Neural cell (in vitro differentiated cells): ENCODE data around the gene SLC24A2. TPM values are rescaled to one million over a fixed set of nuclear protein-coding genes. Genes with fewer than 3 reads are reported as not detected.

Experiments used
- H2AFZ ChIP-seq: fragments of 200-600, 300-800 bp; sonication (generic), shearing (Covaris generic); 2 replicates; pipeline ENCODE4 v1.6.0; 2014; ENCODE audit warnings: low read depth, mild to moderate bottlenecking, antibody characterized with exemption, low read length, moderate library complexity
- H3F3A ChIP-seq: fragments of 200-600 bp; shearing (Covaris generic); 2 replicates; pipeline ENCODE4 v1.6.1; 2016; ENCODE audit warnings: mild to moderate bottlenecking, moderate library complexity, mixed read lengths, antibody characterized with exemption, low read length; ENCODE audit not compliant: insufficient read depth, poor library complexity, severe bottlenecking
- H3K27ac ChIP-seq: fragments of 200-600, 300-800 bp; sonication (generic), shearing (Covaris generic); 2 replicates; pipeline ENCODE4 v1.5.1; 2014; ENCODE audit warnings: mild to moderate bottlenecking, low read length, moderate library complexity
- H3K27me3 ChIP-seq: fragments of 300-800, 200-600 bp; sonication (generic), shearing (Covaris generic); 2 replicates; pipeline ENCODE4 v1.6.0; 2014; ENCODE audit warnings: mild to moderate bottlenecking, low read depth, low read length, moderate library complexity; ENCODE audit not compliant: insufficient read depth
- H3K36me3 ChIP-seq: fragments of 300-800, 200-600 bp; sonication (generic), shearing (Covaris generic); 2 replicates; pipeline ENCODE4 v1.5.1; 2014; ENCODE audit warnings: mild to moderate bottlenecking, antibody characterized with exemption, low read length, moderate library complexity; ENCODE audit not compliant: insufficient read depth
- H3K4me2 ChIP-seq: fragments of 300-800, 200-600 bp; sonication (generic), shearing (Covaris generic); 2 replicates; pipeline ENCODE4 v1.6.0; 2014; ENCODE audit warnings: mild to moderate bottlenecking, low read length
- H3K4me3 ChIP-seq: fragments of 300-800, 200-600 bp; sonication (generic), shearing (Covaris generic); 2 replicates; pipeline ENCODE4 v1.5.1; 2014; ENCODE audit warnings: mild to moderate bottlenecking, low read length, moderate library complexity
- H3K79me2 ChIP-seq: fragments of 200-600 bp; shearing (Covaris generic); replicated peaks from 2 replicates; pipeline ENCODE4 v1.6.0; 2014; ENCODE audit warnings: mild to moderate bottlenecking, low read length, moderate library complexity; ENCODE audit not compliant: insufficient read depth
- H3K9ac ChIP-seq: fragments of 300-800, 200-600 bp; sonication (generic), shearing (Covaris generic); 2 replicates; pipeline ENCODE4 v1.6.1; 2016; ENCODE audit warnings: mild to moderate bottlenecking, low read length, mixed read lengths
- H3K9me2 ChIP-seq: fragments of 200-600 bp; shearing (Covaris generic); 2 replicates; pipeline ENCODE4 v1.6.1; 2016; ENCODE audit warnings: mild to moderate bottlenecking, low read length, mixed read lengths; ENCODE audit not compliant: insufficient read depth
- H3K9me3 ChIP-seq: fragments of 200-600, 300-800 bp; sonication (generic), shearing (Covaris generic); 2 replicates; pipeline ENCODE4 v1.6.1; 2016; ENCODE audit warnings: mild to moderate bottlenecking, mixed run types, low read length, moderate library complexity, mixed read lengths
- H4K20me1 ChIP-seq: fragments of 200-600 bp; shearing (Covaris generic); 2 replicates; pipeline ENCODE4 v1.6.1; 2016; ENCODE audit warnings: mild to moderate bottlenecking, mixed run types; ENCODE audit not compliant: insufficient read depth
- EP300 ChIP-seq: fragments of 450-650 bp; conservative IDR thresholded peaks from 2 replicates; pipeline ENCODE4 v1.6.1; 2014; ENCODE audit warnings: antibody characterized with exemption, mild to moderate bottlenecking, moderate library complexity; ENCODE audit not compliant: poor library complexity, severe bottlenecking
- EZH2 ChIP-seq: fragments of 200-600, 300-800 bp; shearing (Covaris generic), sonication (generic); IDR thresholded peaks from 2 replicates; pipeline ENCODE4 v1.6.1; 2014; ENCODE audit warnings: antibody characterized with exemption, low read length, borderline replicate concordance, mild to moderate bottlenecking; ENCODE audit not compliant: insufficient read depth, poor library complexity, severe bottlenecking
- MXI1 ChIP-seq: fragments of 450-650 bp; conservative IDR thresholded peaks from 2 replicates; pipeline ENCODE4 v1.6.1; 2014; ENCODE audit warnings: antibody characterized with exemption, mild to moderate bottlenecking; ENCODE audit not compliant: poor library complexity, severe bottlenecking
- POLR2AphosphoS5 ChIP-seq: IDR thresholded peaks from 2 replicates; pipeline ENCODE4 v1.6.1; 2012
- RAD21 ChIP-seq: fragments of 450-650 bp; conservative IDR thresholded peaks from 2 replicates; pipeline ENCODE4 v1.6.1; 2014; ENCODE audit warnings: antibody characterized with exemption, mild to moderate bottlenecking, moderate library complexity
- SMC3 ChIP-seq: fragments of 450-650 bp; conservative IDR thresholded peaks from 2 replicates; pipeline ENCODE4 v1.6.1; 2014; ENCODE audit warnings: antibody characterized with exemption, mild to moderate bottlenecking, moderate library complexity; ENCODE audit not compliant: poor library complexity
- TAF1 ChIP-seq: IDR thresholded peaks from 2 replicates; pipeline ENCODE4 v1.6.1; 2012; ENCODE audit warnings: low read depth
- polyA plus RNA-seq: library from polyadenylated mRNA; depleted of rRNA; stranded (reverse); fragments of >200 nt; gene quantifications from 2 replicates; pipeline ENCODE4 v1.2.3, GENCODE V29; 2014
- TF ChIP-seq, protein P1 (sequence below): IDR thresholded peaks from 2 replicates; pipeline ENCODE4 v1.6.1; 2012; ENCODE audit warnings: borderline replicate concordance
- TF ChIP-seq, protein P2 (sequence below): fragments of 450-650 bp; IDR thresholded peaks from 2 replicates; pipeline ENCODE4 v1.5.1; 2014; ENCODE audit warnings: antibody characterized with exemption, mild to moderate bottlenecking, moderate library complexity; ENCODE audit not compliant: poor library complexity, severe bottlenecking

SLC24A2 gene
- polyA plus RNA-seq, 1 donor from 2014 or later: 0.56 TPM

DNA sequence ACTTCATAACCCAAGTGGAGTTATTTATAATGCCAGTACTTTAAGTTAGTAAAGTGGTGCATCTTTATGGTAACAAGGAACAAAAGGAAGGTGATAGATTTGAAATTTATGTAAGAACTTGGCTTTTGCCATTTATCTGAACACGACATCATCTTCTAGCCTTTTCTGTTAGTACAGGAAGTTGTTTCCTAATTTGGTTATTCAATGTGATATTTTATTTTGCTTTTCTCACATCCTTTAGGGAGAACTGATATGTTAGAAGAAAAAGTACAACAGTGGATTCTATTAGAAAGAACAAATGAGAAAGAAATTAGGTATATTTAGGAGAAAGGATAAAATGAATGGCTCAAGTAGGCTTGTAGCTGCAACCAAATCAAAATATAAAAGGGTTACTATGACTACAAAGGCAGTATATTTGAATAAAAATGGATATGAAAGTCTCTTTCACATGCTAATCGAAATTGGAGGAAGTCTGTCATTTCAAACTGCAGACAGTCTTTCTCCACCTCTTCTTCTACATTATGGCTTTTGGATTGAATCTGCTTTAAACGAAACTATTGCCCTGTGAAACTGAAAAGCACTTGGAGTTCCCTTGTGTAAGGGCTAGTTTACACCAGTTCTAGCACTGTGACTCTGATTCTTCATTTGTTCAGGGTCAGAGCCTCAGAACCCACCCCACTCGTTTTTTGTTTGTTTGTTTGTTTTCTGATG lies 18.5 kb upstream of the SLC24A2 start:
- no peaks in the 10 kb centered on the region for H3K9me2 ChIP-seq
- H3K9ac ChIP-seq: no peak overlapping the region
- peak overlapping the region; percentile 14 for H3K4me3 ChIP-seq
- TF ChIP-seq RAD21 (no peak), EZH2 (no peak), TAF1 (no peak), MXI1 (no peak), POLR2AphosphoS5 (no peak), EP300 (no peak), SMC3 (no peak)
- TF ChIP-seq, protein P1, sequence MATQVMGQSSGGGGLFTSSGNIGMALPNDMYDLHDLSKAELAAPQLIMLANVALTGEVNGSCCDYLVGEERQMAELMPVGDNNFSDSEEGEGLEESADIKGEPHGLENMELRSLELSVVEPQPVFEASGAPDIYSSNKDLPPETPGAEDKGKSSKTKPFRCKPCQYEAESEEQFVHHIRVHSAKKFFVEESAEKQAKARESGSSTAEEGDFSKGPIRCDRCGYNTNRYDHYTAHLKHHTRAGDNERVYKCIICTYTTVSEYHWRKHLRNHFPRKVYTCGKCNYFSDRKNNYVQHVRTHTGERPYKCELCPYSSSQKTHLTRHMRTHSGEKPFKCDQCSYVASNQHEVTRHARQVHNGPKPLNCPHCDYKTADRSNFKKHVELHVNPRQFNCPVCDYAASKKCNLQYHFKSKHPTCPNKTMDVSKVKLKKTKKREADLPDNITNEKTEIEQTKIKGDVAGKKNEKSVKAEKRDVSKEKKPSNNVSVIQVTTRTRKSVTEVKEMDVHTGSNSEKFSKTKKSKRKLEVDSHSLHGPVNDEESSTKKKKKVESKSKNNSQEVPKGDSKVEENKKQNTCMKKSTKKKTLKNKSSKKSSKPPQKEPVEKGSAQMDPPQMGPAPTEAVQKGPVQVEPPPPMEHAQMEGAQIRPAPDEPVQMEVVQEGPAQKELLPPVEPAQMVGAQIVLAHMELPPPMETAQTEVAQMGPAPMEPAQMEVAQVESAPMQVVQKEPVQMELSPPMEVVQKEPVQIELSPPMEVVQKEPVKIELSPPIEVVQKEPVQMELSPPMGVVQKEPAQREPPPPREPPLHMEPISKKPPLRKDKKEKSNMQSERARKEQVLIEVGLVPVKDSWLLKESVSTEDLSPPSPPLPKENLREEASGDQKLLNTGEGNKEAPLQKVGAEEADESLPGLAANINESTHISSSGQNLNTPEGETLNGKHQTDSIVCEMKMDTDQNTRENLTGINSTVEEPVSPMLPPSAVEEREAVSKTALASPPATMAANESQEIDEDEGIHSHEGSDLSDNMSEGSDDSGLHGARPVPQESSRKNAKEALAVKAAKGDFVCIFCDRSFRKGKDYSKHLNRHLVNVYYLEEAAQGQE: no peak
- no peaks in the 10 kb centered on the region for H3F3A ChIP-seq
- H4K20me1 ChIP-seq: no peaks in the 10 kb centered on the region
- no peak overlapping the region for H2AFZ ChIP-seq
- no peaks in the 10 kb centered on the region for H3K79me2 ChIP-seq
- peak overlapping the region; percentile 35 for H3K27ac ChIP-seq
- H3K9me3 ChIP-seq: no peaks in the 10 kb centered on the region
- no peaks in the 10 kb centered on the region for H3K36me3 ChIP-seq
- no peaks in the 10 kb centered on the region for H3K27me3 ChIP-seq
- peak overlapping the region; percentile 5 for H3K4me2 ChIP-seq

DNA sequence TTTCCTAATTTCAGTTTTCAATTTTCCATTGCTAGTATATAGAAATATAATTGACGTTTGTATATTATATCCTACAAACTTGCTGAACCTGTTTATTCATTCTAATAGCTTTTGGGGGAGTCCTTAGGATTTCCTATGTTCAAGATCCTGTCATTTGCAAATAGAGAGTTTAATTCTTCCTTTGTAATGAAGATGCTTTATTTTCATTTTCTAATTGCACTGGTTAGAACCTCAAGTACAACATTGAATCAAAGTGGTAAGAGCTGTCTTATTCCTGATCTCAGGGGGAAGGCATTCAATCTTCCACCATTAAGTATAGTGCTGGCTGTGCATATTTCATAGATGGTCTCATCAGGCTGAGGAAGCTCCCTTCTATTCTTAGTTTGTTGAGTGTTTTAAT lies 15.6 kb upstream of the SLC24A2 start:
- H3K9me3 ChIP-seq: no peaks in the 10 kb centered on the region
- H3K9ac ChIP-seq: no peak overlapping the region
- H3K79me2 ChIP-seq: no peaks in the 10 kb centered on the region
- H3K27ac ChIP-seq: no peak overlapping the region
- TF ChIP-seq RAD21 (no peak), EP300 (no peak), TAF1 (no peak), EZH2 (no peak), MXI1 (no peak), SMC3 (no peak), POLR2AphosphoS5 (no peak)
- TF ChIP-seq, protein P1: no peak
- TF ChIP-seq, protein P2, sequence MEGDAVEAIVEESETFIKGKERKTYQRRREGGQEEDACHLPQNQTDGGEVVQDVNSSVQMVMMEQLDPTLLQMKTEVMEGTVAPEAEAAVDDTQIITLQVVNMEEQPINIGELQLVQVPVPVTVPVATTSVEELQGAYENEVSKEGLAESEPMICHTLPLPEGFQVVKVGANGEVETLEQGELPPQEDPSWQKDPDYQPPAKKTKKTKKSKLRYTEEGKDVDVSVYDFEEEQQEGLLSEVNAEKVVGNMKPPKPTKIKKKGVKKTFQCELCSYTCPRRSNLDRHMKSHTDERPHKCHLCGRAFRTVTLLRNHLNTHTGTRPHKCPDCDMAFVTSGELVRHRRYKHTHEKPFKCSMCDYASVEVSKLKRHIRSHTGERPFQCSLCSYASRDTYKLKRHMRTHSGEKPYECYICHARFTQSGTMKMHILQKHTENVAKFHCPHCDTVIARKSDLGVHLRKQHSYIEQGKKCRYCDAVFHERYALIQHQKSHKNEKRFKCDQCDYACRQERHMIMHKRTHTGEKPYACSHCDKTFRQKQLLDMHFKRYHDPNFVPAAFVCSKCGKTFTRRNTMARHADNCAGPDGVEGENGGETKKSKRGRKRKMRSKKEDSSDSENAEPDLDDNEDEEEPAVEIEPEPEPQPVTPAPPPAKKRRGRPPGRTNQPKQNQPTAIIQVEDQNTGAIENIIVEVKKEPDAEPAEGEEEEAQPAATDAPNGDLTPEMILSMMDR: no peak
- H3F3A ChIP-seq: no peaks in the 10 kb centered on the region
- no peak overlapping the region for H3K4me2 ChIP-seq
- H2AFZ ChIP-seq: no peak overlapping the region
- H3K4me3 ChIP-seq: no peak overlapping the region
- H3K36me3 ChIP-seq: no peaks in the 10 kb centered on the region
- H3K9me2 ChIP-seq: no peaks in the 10 kb centered on the region
- no peaks in the 10 kb centered on the region for H3K27me3 ChIP-seq
- H4K20me1 ChIP-seq: no peaks in the 10 kb centered on the region
